K562 (cell line): ENCODE data around the gene UBQLNL. TPM values are rescaled to one million over a fixed set of nuclear protein-coding genes. Genes with fewer than 3 reads are reported as not detected.

Experiments used
- ATAC-seq: fragments of 200-7000 bp; cut with Tn5 transposase; 3 replicates; pipeline ENCODE4 v1.9.1; 2020; ENCODE audit warnings: moderate library complexity
- BruUV-seq: library from RNA; stranded (reverse); fragments of 400-500 nt; replicated peaks from 2 replicates; lab custom pipeline; 2021; lab: Mats Ljungman, UMichigan
- CTCF ChIA-PET: fragments of 300-600 bp; formaldehyde crosslinking; extraction: SDS; loops from one replicate; lab custom pipeline; 2021; ENCODE audit warnings: low intra/inter-chr PET ratio; lab: Yijun Ruan, JAX
- POLR2A ChIA-PET: fragments of 300-600, 350-650 bp; sonication (Branson Sonifier 250); formaldehyde crosslinking; extraction: SDS; loops from one replicate; lab custom pipeline; 2021; ENCODE audit warnings: antibody characterized with exemption, inconsistent platforms; lab: Yijun Ruan, JAX
- DNase-seq, 4 experiments: peaks; one replicate each; pipeline versions ENCODE4 v3.0.0 to v3.0.0-alpha.2; 2011 to 2018; ENCODE audit warnings: low spot score in 3 of 4, mixed read lengths in 3 of 4; ENCODE audit errors: extremely low read depth in 1 of 4
- FAIRE-seq: peaks from 2 replicates; lab custom pipeline; 2011; peaks lifted over from hg19 to GRCh38; lab: Jason Lieb, UNC
- H2AFZ ChIP-seq: 2 replicates; pipeline ENCODE4 v1.6.0; 2011; ENCODE audit warnings: low read depth, low read length, control low read depth, inconsistent platforms
- H3K27ac ChIP-seq: fragments of 200-600 bp; 3 replicates; pipeline ENCODE4 v1.8.0; 2011; ENCODE audit warnings: low read depth, mild to moderate bottlenecking, control low read depth, inconsistent platforms, low read length, moderate library complexity, mixed read lengths; ENCODE audit errors: extremely low read depth
- H3K27me3 ChIP-seq, 2 experiments: fragments of 300-600 bp in 1 of 2; 2 replicates in 1 of 2; 3 replicates in 1 of 2; pipeline versions ENCODE4 v1.6.0 to v1.8.0; 2011; ENCODE audit warnings: inconsistent platforms in 2 of 2, low read length in 2 of 2, mild to moderate bottlenecking in 1 of 2, mixed read lengths in 1 of 2, moderate library complexity in 1 of 2; ENCODE audit not compliant: control insufficient read depth in 2 of 2, insufficient read depth in 2 of 2
- H3K36me3 ChIP-seq: fragments of 300-600 bp; 3 replicates; pipeline ENCODE4 v1.8.0; 2011; ENCODE audit warnings: mild to moderate bottlenecking, low read length, inconsistent platforms; ENCODE audit not compliant: control insufficient read depth, insufficient read depth
- H3K4me1 ChIP-seq, 2 experiments: fragments of 200-600 bp in 1 of 2; replicated peaks in 1 of 2; 2 replicates in 1 of 2; 3 replicates in 1 of 2; pipeline versions ENCODE4 v1.5.1 to v1.8.0; 2011; ENCODE audit warnings: inconsistent platforms in 2 of 2, low read length in 2 of 2, mild to moderate bottlenecking in 1 of 2, mixed read lengths in 1 of 2, moderate library complexity in 1 of 2; ENCODE audit not compliant: control insufficient read depth in 2 of 2, insufficient read depth in 2 of 2
- H3K4me2 ChIP-seq: 2 replicates; pipeline ENCODE4 v1.6.1; 2011; ENCODE audit warnings: low read length, control low read depth, inconsistent platforms, mixed read lengths; ENCODE audit not compliant: insufficient read depth
- H3K4me3 ChIP-seq: fragments of 200-600 bp; sonication (generic), shearing (Covaris generic); 2 replicates; pipeline ENCODE4 v1.5.1; 2016; ENCODE audit warnings: control low read depth, inconsistent platforms
- H3K79me2 ChIP-seq: fragments of 200-600 bp; 3 replicates; pipeline ENCODE4 v1.8.0; 2011; ENCODE audit warnings: low read length, inconsistent platforms; ENCODE audit not compliant: control insufficient read depth, insufficient read depth
- H3K9ac ChIP-seq, 2 experiments: 2 replicates each; pipeline versions ENCODE4 v1.6.0 to v1.6.1; 2011; ENCODE audit warnings: low read depth in 2 of 2, low read length in 2 of 2, control low read depth in 1 of 2, inconsistent platforms in 1 of 2, mild to moderate bottlenecking in 1 of 2, mixed read lengths in 1 of 2; ENCODE audit not compliant: insufficient read depth in 1 of 2
- H3K9me1 ChIP-seq: one replicate; pipeline ENCODE4 v1.6.0; 2011; ENCODE audit warnings: inconsistent platforms, mild to moderate bottlenecking, low read length, moderate library complexity; ENCODE audit not compliant: control insufficient read depth, insufficient read depth
- H3K9me3 ChIP-seq: replicated peaks from 2 replicates; pipeline ENCODE4 v1.5.1; 2011; ENCODE audit warnings: low read depth, low read length, inconsistent platforms; ENCODE audit not compliant: control insufficient read depth, insufficient read depth
- H4K20me1 ChIP-seq: replicated peaks from 2 replicates; pipeline ENCODE4 v1.6.1; 2011; ENCODE audit warnings: low read length, inconsistent platforms, mixed read lengths; ENCODE audit not compliant: control insufficient read depth, insufficient read depth
- BRCA1 ChIP-seq, 2 experiments: fragments of 450-650 bp in 1 of 2; sonication (generic) in 1 of 2; formaldehyde crosslinking in 1 of 2; IDR thresholded peaks; 2 replicates each; pipeline versions ENCODE4 v1.5.0 to v1.6.1; 2017 to 2020; ENCODE audit warnings: mild to moderate bottlenecking in 1 of 2, missing genetic modification reagents in 1 of 2
- CCNT2 ChIP-seq: IDR thresholded peaks from 2 replicates; pipeline ENCODE4 v1.6.1; 2011; ENCODE audit warnings: borderline replicate concordance, low read depth, mild to moderate bottlenecking, moderate library complexity, mixed read lengths, low read length; ENCODE audit not compliant: insufficient read length; ENCODE audit errors: extremely low read depth
- COPS2 ChIP-seq: fragments of 450-650 bp; conservative IDR thresholded peaks from 2 replicates; pipeline ENCODE4 v1.6.1; 2016; ENCODE audit warnings: mild to moderate bottlenecking, moderate library complexity
- FOXK2 ChIP-seq, 2 experiments: fragments of 450-650 bp; IDR thresholded peaks in 1 of 2; conservative IDR thresholded peaks in 1 of 2; 2 replicates each; pipeline ENCODE4 v1.6.1; 2016; ENCODE audit warnings: low read depth in 2 of 2, mild to moderate bottlenecking in 1 of 2
- HNRNPH1 ChIP-seq: fragments of 200-400 bp; formaldehyde crosslinking; optimal IDR thresholded peaks from 2 replicates; pipeline ENCODE3; 2017; ENCODE audit warnings: low read depth, mild to moderate bottlenecking, low read length, moderate library complexity
- KAT8 ChIP-seq: fragments of 450-650 bp; IDR thresholded peaks from 2 replicates; pipeline ENCODE4 v1.6.1; 2016; ENCODE audit warnings: low read depth, mild to moderate bottlenecking
- KLF13 ChIP-seq: fragments of 450-650 bp; IDR thresholded peaks from 2 replicates; pipeline ENCODE4 v1.6.1; 2016; ENCODE audit warnings: missing genetic modification characterization, low read depth, mild to moderate bottlenecking, missing compliant biosample characterization, moderate library complexity, borderline replicate concordance
- ZFP1 ChIP-seq: fragments of 450-650 bp; formaldehyde crosslinking; IDR thresholded peaks from 2 replicates; pipeline ENCODE4 v1.4.0; 2020; ENCODE audit warnings: mild to moderate bottlenecking, mixed read lengths
- ZNF354B ChIP-seq: fragments of 250-450 bp; sonication (Bioruptor Pico); IDR thresholded peaks from 2 replicates; pipeline ENCODE4 v1.4.0; 2020
- WGBS: fragments of 100-300 bp; shearing (Covaris generic); methylation state at CpG from one replicate; pipeline ENCODE4 v1.1.6; 2016; ENCODE audit warnings: low coverage, mixed read lengths; ENCODE audit not compliant: insufficient coverage; ENCODE audit errors: missing lambda C conversion rate; 5-methylcytosine and 5-hydroxymethylcytosine counted together
- in situ Hi-C: fragments of 300-500 bp; cut with MboI; formaldehyde crosslinking; loops from 4 replicates; pipeline ENCODE4 v1.15.0; 2018; ENCODE audit warnings: inconsistent platforms, mixed read lengths
- intact Hi-C: fragments of 100-400 bp; cut with micrococcal nuclease; formaldehyde crosslinking; loops from 2 replicates; pipeline ENCODE4 v1.14.2; 2022
- polyA plus RNA-seq, 8 experiments: library from polyadenylated mRNA; depleted of rRNA in 4 of 8; stranded (reverse) in 5 of 8; unstranded in 3 of 8; fragments of >200 nt; fragmentation: Nextera tagmentation in 2 of 8; fragmentation: Illumina TruSeq in 1 of 8; extraction: Ambion mirVana in 2 of 8; extraction: Trizol in 1 of 8; gene quantifications; 2 replicates each; pipeline versions ENCODE4 v1.2.1 to v1.2.3, GENCODE V29; 2011 to 2014; ENCODE audit warnings: inconsistent platforms in 1 of 8, missing spikeins in 1 of 8
- total RNA-seq, 7 experiments: library from RNA; depleted of rRNA in 6 of 7; stranded (reverse); fragments of >200 nt in 6 of 7; fragmentation: Illumina TruSeq in 2 of 7; extraction: Trizol in 2 of 7; gene quantifications; 2 replicates each; pipeline versions ENCODE4 v1.2.1 to v1.2.3, GENCODE V29; 2011 to 2021; ENCODE audit warnings: low replicate concordance in 1 of 7
- TF ChIP-seq, protein P1 (sequence below): sonication (generic); formaldehyde crosslinking; IDR thresholded peaks from 2 replicates; pipeline ENCODE4 v1.8.0; 2022; ENCODE audit warnings: mild to moderate bottlenecking, missing genetic modification reagents

UBQLNL gene
- total and polyA plus RNA-seq, 9 of the 15 experiments (the other 6 are each of a cell fraction or from before 2014, with no cell fraction given) = 0.07 to 0.27 (median 0.14) TPM

GRCh38 chr11:5467527-5467926, 49.0 kb downstream of the UBQLNL start:
- in situ Hi-C loops (no loop called here), intact Hi-C loops (no loop called here)
- Histone ChIP-seq H4K20me1 (peaks cover 8% of the 10 kb centered on the region; the same call in 1 of the 2 replicates), H2AFZ (no peak overlapping the region), H3K4me3 (no peak overlapping the region), H3K4me2 (no peak overlapping the region), H3K9me1 (no peaks in the 10 kb centered on the region), H3K27ac (no peak overlapping the region), H3K4me1 (no peaks in the 10 kb centered on the region), H3K9ac (no peak overlapping the region)
- WGBS = 72% methylated on average over 2 of the region's 2 CpGs
- no TSS peak for BruUV-seq
- no peak for ATAC-seq
- FAIRE-seq = no peak
- TF ChIP-seq COPS2 (no peak), FOXK2 (conservative IDR thresholded peaks at IDR 0.05 in 1 of 2, IDR thresholded peaks at IDR 0.05 in 1 of 2; ENCODE audit: low read depth in 2 of 2) (no peak), ZFP1 (CRISPR knock-in tag) (no peak), KAT8 (no peak), KLF13 (tag) (no peak), BRCA1 (IDR thresholded peaks at IDR 0.05) (no peak), BRCA1 (CRISPR knock-in tag; IDR thresholded peaks at IDR 0.05) (no peak), CCNT2 (no peak), ZNF354B (CRISPR knock-in tag) (no peak), HNRNPH1 (no peak)
- TF ChIP-seq, protein P1, sequence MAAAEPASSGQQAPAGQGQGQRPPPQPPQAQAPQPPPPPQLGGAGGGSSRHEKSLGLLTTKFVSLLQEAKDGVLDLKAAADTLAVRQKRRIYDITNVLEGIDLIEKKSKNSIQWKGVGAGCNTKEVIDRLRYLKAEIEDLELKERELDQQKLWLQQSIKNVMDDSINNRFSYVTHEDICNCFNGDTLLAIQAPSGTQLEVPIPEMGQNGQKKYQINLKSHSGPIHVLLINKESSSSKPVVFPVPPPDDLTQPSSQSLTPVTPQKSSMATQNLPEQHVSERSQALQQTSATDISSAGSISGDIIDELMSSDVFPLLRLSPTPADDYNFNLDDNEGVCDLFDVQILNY (CRISPR knock-in tag) = no peak
- TF ChIP-seq, all 486 proteins: peak for 0
- DNase-seq = no peak
- ChIA-PET CTCF (no interaction called here), POLR2A (interaction anchor here (0.7 to 1.0 kb wide), 3 partner anchors 19 to 225 kb away, joined by 3 read pairs; no protein-coding TSS in a partner anchor)
- peaks cover 77% of the 10 kb centered on the region for H3K36me3 ChIP-seq
- no peaks in the 10 kb centered on the region for H3K9me3 ChIP-seq
- no peaks in the 10 kb centered on the region for H3K27me3 ChIP-seq
- H3K79me2 ChIP-seq = peaks cover 82% of the 10 kb centered on the region

Other genes starting within 250 kb of the UBQLNL start
Only the 7 nearest of the 19 such genes appear.
- 5.2 and 5.8 TPM in 2 replicates for gene OR51I1, start 75.2 kb downstream of the UBQLNL start, total RNA-seq (2014; rRNA removed)
- 11.0 and 16.5 TPM in 2 replicates for gene OR51I1, start 75.2 kb downstream of the UBQLNL start, total RNA-seq (2014; rRNA removed; fragmentation: Illumina TruSeq; extraction: Trizol)
- 8.2 and 8.9 TPM in 2 replicates for gene OR51I1, start 75.2 kb downstream of the UBQLNL start, total RNA-seq (2015; rRNA removed; fragmentation: Illumina TruSeq; extraction: Trizol)
- 6.6 and 7.2 TPM in 2 replicates for gene OR51I1, start 75.2 kb downstream of the UBQLNL start, total RNA-seq (2021)
- gene OR51I1, start 75.2 kb downstream of the UBQLNL start, polyA plus RNA-seq (2011; rRNA removed) = 2.8 and 5.7 TPM in 2 replicates
- gene OR51I1, start 75.2 kb downstream of the UBQLNL start, polyA plus RNA-seq (2014; fragmentation: Illumina TruSeq; extraction: Trizol) = 2.6 TPM in 2 replicates
- gene OR51I1, start 75.2 kb downstream of the UBQLNL start, polyA plus RNA-seq (2014; fragmentation: Nextera tagmentation; extraction: Ambion mirVana) = 1 to 10 TPM in 1 of 2 experiments, under 1 TPM in 1; 0.42 to 1.4 TPM
- 1.8 and 1.9 TPM in 2 replicates for gene OR51I1, start 75.2 kb downstream of the UBQLNL start, polyA plus RNA-seq (2014; rRNA removed)
- gene OR51I2, start 67.4 kb downstream of the UBQLNL start, total RNA-seq (2014; rRNA removed) = not detected in 2 replicates
- not detected in 2 replicates for gene OR51I2, start 67.4 kb downstream of the UBQLNL start, total RNA-seq (2014; rRNA removed; fragmentation: Illumina TruSeq; extraction: Trizol)
- not detected in 2 replicates for gene OR51I2, start 67.4 kb downstream of the UBQLNL start, total RNA-seq (2015; rRNA removed; fragmentation: Illumina TruSeq; extraction: Trizol)
- not detected in 2 replicates for gene OR51I2, start 67.4 kb downstream of the UBQLNL start, total RNA-seq (2021)
- gene OR51I2, start 67.4 kb downstream of the UBQLNL start, polyA plus RNA-seq (2011; rRNA removed) = not detected in 2 replicates
- not detected in 2 replicates for gene OR51I2, start 67.4 kb downstream of the UBQLNL start, polyA plus RNA-seq (2014; fragmentation: Illumina TruSeq; extraction: Trizol)
- under 1 TPM; 0.06 to 0.61 TPM for gene OR51I2, start 67.4 kb downstream of the UBQLNL start, polyA plus RNA-seq (2014; fragmentation: Nextera tagmentation; extraction: Ambion mirVana)
- gene OR51I2, start 67.4 kb downstream of the UBQLNL start, polyA plus RNA-seq (2014; rRNA removed) = 0.07 TPM in 1 of 2 replicates, not detected in the other
- 0.12 and 0.14 TPM in 2 replicates for gene OR52D1, start 28.0 kb downstream of the UBQLNL start, total RNA-seq (2014; rRNA removed)
- not detected in 2 replicates for gene OR52D1, start 28.0 kb downstream of the UBQLNL start, total RNA-seq (2014; rRNA removed; fragmentation: Illumina TruSeq; extraction: Trizol)
- gene OR52D1, start 28.0 kb downstream of the UBQLNL start, total RNA-seq (2015; rRNA removed; fragmentation: Illumina TruSeq; extraction: Trizol) = not detected in 2 replicates
- gene OR52D1, start 28.0 kb downstream of the UBQLNL start, total RNA-seq (2021) = not detected in 2 replicates
- not detected in 2 replicates for gene OR52D1, start 28.0 kb downstream of the UBQLNL start, polyA plus RNA-seq (2011; rRNA removed)
- not detected in 2 replicates for gene OR52D1, start 28.0 kb downstream of the UBQLNL start, polyA plus RNA-seq (2014; fragmentation: Illumina TruSeq; extraction: Trizol)
- gene OR52D1, start 28.0 kb downstream of the UBQLNL start, polyA plus RNA-seq (2014; fragmentation: Nextera tagmentation; extraction: Ambion mirVana) = 1 to 10 TPM in 1 of 2 experiments, under 1 TPM in 1; 0.97 to 1.3 TPM
- not detected in 2 replicates for gene OR52D1, start 28.0 kb downstream of the UBQLNL start, polyA plus RNA-seq (2014; rRNA removed)
- gene UBQLN3, start 6.7 kb downstream of the UBQLNL start, total RNA-seq (2014; rRNA removed) = 0.27 TPM in 1 of 2 replicates, not detected in the other
- gene UBQLN3, start 6.7 kb downstream of the UBQLNL start, total RNA-seq (2014; rRNA removed; fragmentation: Illumina TruSeq; extraction: Trizol) = not detected in 2 replicates
- not detected in 2 replicates for gene UBQLN3, start 6.7 kb downstream of the UBQLNL start, total RNA-seq (2015; rRNA removed; fragmentation: Illumina TruSeq; extraction: Trizol)
- gene UBQLN3, start 6.7 kb downstream of the UBQLNL start, total RNA-seq (2021) = 0.07 TPM in 1 of 2 replicates, not detected in the other
- 0.05 TPM in 1 of 2 replicates, not detected in the other for gene UBQLN3, start 6.7 kb downstream of the UBQLNL start, polyA plus RNA-seq (2011; rRNA removed)
- not detected in 2 replicates for gene UBQLN3, start 6.7 kb downstream of the UBQLNL start, polyA plus RNA-seq (2014; fragmentation: Illumina TruSeq; extraction: Trizol)
- under 1 TPM in 1 of 2 experiments, not detected in 1; 0.01 TPM for gene UBQLN3, start 6.7 kb downstream of the UBQLNL start, polyA plus RNA-seq (2014; fragmentation: Nextera tagmentation; extraction: Ambion mirVana)
- gene UBQLN3, start 6.7 kb downstream of the UBQLNL start, polyA plus RNA-seq (2014; rRNA removed) = not detected in 2 replicates
- not detected in 2 replicates for gene OR52H1, start 31.8 kb upstream of the UBQLNL start, total RNA-seq (2014; rRNA removed)
- gene OR52H1, start 31.8 kb upstream of the UBQLNL start, total RNA-seq (2014; rRNA removed; fragmentation: Illumina TruSeq; extraction: Trizol) = 0.15 TPM in 1 of 2 replicates, not detected in the other
- not detected in 2 replicates for gene OR52H1, start 31.8 kb upstream of the UBQLNL start, total RNA-seq (2015; rRNA removed; fragmentation: Illumina TruSeq; extraction: Trizol)
- not detected in 2 replicates for gene OR52H1, start 31.8 kb upstream of the UBQLNL start, total RNA-seq (2021)
- not detected in 2 replicates for gene OR52H1, start 31.8 kb upstream of the UBQLNL start, polyA plus RNA-seq (2011; rRNA removed)
- gene OR52H1, start 31.8 kb upstream of the UBQLNL start, polyA plus RNA-seq (2014; fragmentation: Illumina TruSeq; extraction: Trizol) = not detected in 2 replicates
- gene OR52H1, start 31.8 kb upstream of the UBQLNL start, polyA plus RNA-seq (2014; fragmentation: Nextera tagmentation; extraction: Ambion mirVana) = not detected
- not detected in 2 replicates for gene OR52H1, start 31.8 kb upstream of the UBQLNL start, polyA plus RNA-seq (2014; rRNA removed)
- gene OR52B6, start 64.2 kb upstream of the UBQLNL start, total RNA-seq (2014; rRNA removed) = not detected in 2 replicates
- gene OR52B6, start 64.2 kb upstream of the UBQLNL start, total RNA-seq (2014; rRNA removed; fragmentation: Illumina TruSeq; extraction: Trizol) = not detected in 2 replicates
- gene OR52B6, start 64.2 kb upstream of the UBQLNL start, total RNA-seq (2015; rRNA removed; fragmentation: Illumina TruSeq; extraction: Trizol) = not detected in 2 replicates
- not detected in 2 replicates for gene OR52B6, start 64.2 kb upstream of the UBQLNL start, total RNA-seq (2021)
- gene OR52B6, start 64.2 kb upstream of the UBQLNL start, polyA plus RNA-seq (2011; rRNA removed) = not detected in 2 replicates
- not detected in 2 replicates for gene OR52B6, start 64.2 kb upstream of the UBQLNL start, polyA plus RNA-seq (2014; fragmentation: Illumina TruSeq; extraction: Trizol)
- not detected for gene OR52B6, start 64.2 kb upstream of the UBQLNL start, polyA plus RNA-seq (2014; fragmentation: Nextera tagmentation; extraction: Ambion mirVana)
- gene OR52B6, start 64.2 kb upstream of the UBQLNL start, polyA plus RNA-seq (2014; rRNA removed) = not detected in 2 replicates
- 5.6 and 6.0 TPM in 2 replicates for gene TRIM6, start 79.9 kb upstream of the UBQLNL start, total RNA-seq (2014; rRNA removed)
- 7.4 and 7.6 TPM in 2 replicates for gene TRIM6, start 79.9 kb upstream of the UBQLNL start, total RNA-seq (2014; rRNA removed; fragmentation: Illumina TruSeq; extraction: Trizol)
- gene TRIM6, start 79.9 kb upstream of the UBQLNL start, total RNA-seq (2015; rRNA removed; fragmentation: Illumina TruSeq; extraction: Trizol) = 10.3 and 10.5 TPM in 2 replicates
- gene TRIM6, start 79.9 kb upstream of the UBQLNL start, total RNA-seq (2021) = 6.7 and 7.2 TPM in 2 replicates
- gene TRIM6, start 79.9 kb upstream of the UBQLNL start, polyA plus RNA-seq (2011; rRNA removed) = 7.7 and 9.5 TPM in 2 replicates
- 8.2 and 11.8 TPM in 2 replicates for gene TRIM6, start 79.9 kb upstream of the UBQLNL start, polyA plus RNA-seq (2014; fragmentation: Illumina TruSeq; extraction: Trizol)
- 1 to 10 TPM; 5.0 to 8.7 TPM for gene TRIM6, start 79.9 kb upstream of the UBQLNL start, polyA plus RNA-seq (2014; fragmentation: Nextera tagmentation; extraction: Ambion mirVana)
- 9.8 and 9.9 TPM in 2 replicates for gene TRIM6, start 79.9 kb upstream of the UBQLNL start, polyA plus RNA-seq (2014; rRNA removed)